OCI-LY7 (cell line): ENCODE measurements around the gene HIVEP2. TPM values are rescaled to one million over a fixed set of nuclear protein-coding genes. Genes with fewer than 3 reads are reported as not detected.

ENCODE experiments used
- BruUV-seq: library from RNA; stranded (reverse); fragments of 400-500 nt; replicated peaks from 2 replicates; lab custom pipeline; 2021; lab: Mats Ljungman, UMichigan
- CTCF ChIA-PET: fragments of 300-600 bp; sonication (Branson Sonifier 250); formaldehyde crosslinking; loops from one replicate; lab custom pipeline; 2022; ENCODE audit warnings: antibody characterized with exemption; ENCODE audit not compliant: unreplicated experiment; lab: Charles Lee
- POLR2A ChIA-PET: fragments of 300-600 bp; sonication (Branson Sonifier 250); formaldehyde crosslinking; loops from one replicate; lab custom pipeline; 2022; ENCODE audit warnings: antibody characterized with exemption; lab: Charles Lee
- DNase-seq: peaks from one replicate; pipeline ENCODE4 v3.0.0-alpha.2; 2015; ENCODE audit warnings: low spot score
- H2AFZ ChIP-seq: fragments of 200-600 bp; sonication (generic), shearing (Covaris generic); 2 replicates; pipeline ENCODE4 v1.6.1; 2014; ENCODE audit warnings: mild to moderate bottlenecking, antibody characterized with exemption, low read length, moderate library complexity
- H3K27ac ChIP-seq: fragments of 200-600 bp; sonication (generic); 2 replicates; pipeline ENCODE4 v1.5.1; 2014; ENCODE audit warnings: mixed run types, low read depth, mild to moderate bottlenecking, moderate library complexity, low read length, inconsistent platforms; ENCODE audit not compliant: poor library complexity, severe bottlenecking
- H3K36me3 ChIP-seq: fragments of 200-600 bp; sonication (generic); 2 replicates; pipeline ENCODE4 v1.6.1; 2014; ENCODE audit warnings: mild to moderate bottlenecking, antibody characterized with exemption, low read length, moderate library complexity, mixed read lengths; ENCODE audit not compliant: insufficient read depth
- H3K4me1 ChIP-seq: fragments of 200-600 bp; sonication (generic); 2 replicates; pipeline ENCODE4 v1.5.1; 2014; ENCODE audit warnings: mild to moderate bottlenecking, low read length; ENCODE audit not compliant: insufficient read depth, poor library complexity, severe bottlenecking
- H3K4me2 ChIP-seq: fragments of 200-600 bp; sonication (generic); 2 replicates; pipeline ENCODE4 v1.6.1; 2014; ENCODE audit warnings: mild to moderate bottlenecking, low read length
- H3K4me3 ChIP-seq: fragments of 200-600 bp; sonication (generic); 2 replicates; pipeline ENCODE4 v1.5.1; 2014; ENCODE audit warnings: mild to moderate bottlenecking, low read depth, low read length; ENCODE audit not compliant: poor library complexity, severe bottlenecking
- H3K79me2 ChIP-seq: fragments of 200-600 bp; sonication (generic); 2 replicates; pipeline ENCODE4 v1.6.1; 2016; ENCODE audit warnings: low read depth, mild to moderate bottlenecking, low read length, moderate library complexity, mixed read lengths; ENCODE audit not compliant: insufficient read depth
- H3K9me2 ChIP-seq: fragments of 200-600 bp; sonication (generic); 2 replicates; pipeline ENCODE4 v1.6.1; 2016; ENCODE audit warnings: mild to moderate bottlenecking, low read length, mixed read lengths; ENCODE audit not compliant: insufficient read depth
- H3K9me3 ChIP-seq: fragments of 200-600 bp; sonication (generic); 2 replicates; pipeline ENCODE4 v1.6.1; 2014; ENCODE audit warnings: mild to moderate bottlenecking, mixed run types, low read length, mixed read lengths
- H4K20me1 ChIP-seq: fragments of 200-600 bp; sonication (generic); 2 replicates; pipeline ENCODE4 v1.6.1; 2014; ENCODE audit warnings: mild to moderate bottlenecking, antibody characterized with exemption, low read length, moderate library complexity, mixed read lengths; ENCODE audit not compliant: insufficient read depth
- CTCF ChIP-seq: fragments of 200-600 bp; sonication (generic); conservative IDR thresholded peaks from 2 replicates; pipeline ENCODE4 v1.5.1; 2014; ENCODE audit warnings: mild to moderate bottlenecking, antibody characterized with exemption, low read length, moderate library complexity, mixed read lengths
- EZH2phosphoT487 ChIP-seq: fragments of 200-600 bp; sonication (generic); IDR thresholded peaks from 2 replicates; pipeline ENCODE4 v1.6.1; 2018; ENCODE audit warnings: low read depth, borderline replicate concordance, mild to moderate bottlenecking, mixed run types, antibody characterized with exemption, low read length, moderate library complexity, mixed read lengths
- intact Hi-C: fragments of 100-400 bp; cut with micrococcal nuclease; formaldehyde crosslinking; loops from one replicate; pipeline ENCODE4 v1.10.0; 2022; ENCODE audit not compliant: unreplicated experiment
- total RNA-seq, 2 experiments: library from RNA; depleted of rRNA in 1 of 2; stranded (reverse); fragments of >200 nt in 1 of 2; shearing (Covaris generic) in 1 of 2; gene quantifications; 2 replicates each; pipeline ENCODE4 v1.2.3, GENCODE V29; 2014 to 2022

HIVEP2 gene
- total RNA-seq, 2 experiments from 2014 or later: 18.8 to 24.6 TPM

GRCh38 chr6:142857796-142858555 is 87.0 kb downstream of the HIVEP2 start:
- peak overlapping the region; percentile 94 for H3K27ac ChIP-seq
- TSS peak; percentile 69 for BruUV-seq
- H2AFZ ChIP-seq: peak overlapping the region; percentile 46; the same call in 1 of the 2 replicates
- H4K20me1 ChIP-seq: no peaks in the 10 kb centered on the region
- CTCF ChIA-PET: no interaction called here
- no peaks in the 10 kb centered on the region for H3K9me2 ChIP-seq
- intact Hi-C loops: loop anchor here (1.0 to 2.0 kb wide), 4 partner anchors 15 to 87 kb away; partner anchors contain the start of gene HIVEP2
- peak overlapping the region; percentile 91 for H3K4me2 ChIP-seq
- peak overlapping the region; percentile 61 for H3K4me3 ChIP-seq
- peaks cover 14% of the 10 kb centered on the region; the same call in 1 of the 2 replicates for H3K36me3 ChIP-seq
- peaks cover 85% of the 10 kb centered on the region for H3K4me1 ChIP-seq
- POLR2A ChIA-PET: interaction anchor here (0.7 to 2.9 kb wide), 12 partner anchors 10 to 85 kb away, joined by 3 to 10 read pairs (median 6); no protein-coding TSS in a partner anchor
- peaks cover 49% of the 10 kb centered on the region; the same call in 1 of the 2 replicates for H3K79me2 ChIP-seq
- H3K9me3 ChIP-seq: no peaks in the 10 kb centered on the region
- peak; percentile 69 for DNase-seq
- TF ChIP-seq CTCF: no peak
- TF ChIP-seq EZH2phosphoT487: no peak

GRCh38 chr6:142857233-142857761 is 87.7 kb downstream of the HIVEP2 start:
- Histone ChIP-seq H3K79me2 (peaks cover 56% of the 10 kb centered on the region; the same call in 1 of the 2 replicates), H3K4me3 (peak overlapping the region; percentile 61), H3K9me2 (no peaks in the 10 kb centered on the region), H3K36me3 (peaks cover 14% of the 10 kb centered on the region; the same call in 1 of the 2 replicates), H4K20me1 (no peaks in the 10 kb centered on the region), H3K9me3 (no peaks in the 10 kb centered on the region), H3K27ac (peak overlapping the region; percentile 94), H2AFZ (peak overlapping the region; percentile 46; the same call in 1 of the 2 replicates), H3K4me1 (peaks cover 91% of the 10 kb centered on the region), H3K4me2 (peak overlapping the region; percentile 91)
- DNase-seq: peak; percentile 86
- TF ChIP-seq EZH2phosphoT487 (no peak), CTCF (no peak)
- CTCF ChIA-PET: no interaction called here
- no TSS peak for BruUV-seq
- POLR2A ChIA-PET: interaction anchor here (0.6 to 2.9 kb wide), 12 partner anchors 10 to 308 kb away, joined by 3 to 10 read pairs (median 4); no protein-coding TSS in a partner anchor
- intact Hi-C loops: loop anchor here (1.0 to 2.0 kb wide), 4 partner anchors 14 to 88 kb away; partner anchors contain the start of gene HIVEP2
